GM19397 (cell line): Measurements from ENCODE around the gene EMX2.

Source experiments
- ATAC-seq: cut with Tn5 transposase; IDR thresholded peaks from one replicate; pipeline ENCODE4 v1.9.1; 2021; ENCODE audit warnings: mild to moderate bottlenecking, moderate library complexity; ENCODE audit not compliant: unreplicated experiment

Gene EMX2

DNA sequence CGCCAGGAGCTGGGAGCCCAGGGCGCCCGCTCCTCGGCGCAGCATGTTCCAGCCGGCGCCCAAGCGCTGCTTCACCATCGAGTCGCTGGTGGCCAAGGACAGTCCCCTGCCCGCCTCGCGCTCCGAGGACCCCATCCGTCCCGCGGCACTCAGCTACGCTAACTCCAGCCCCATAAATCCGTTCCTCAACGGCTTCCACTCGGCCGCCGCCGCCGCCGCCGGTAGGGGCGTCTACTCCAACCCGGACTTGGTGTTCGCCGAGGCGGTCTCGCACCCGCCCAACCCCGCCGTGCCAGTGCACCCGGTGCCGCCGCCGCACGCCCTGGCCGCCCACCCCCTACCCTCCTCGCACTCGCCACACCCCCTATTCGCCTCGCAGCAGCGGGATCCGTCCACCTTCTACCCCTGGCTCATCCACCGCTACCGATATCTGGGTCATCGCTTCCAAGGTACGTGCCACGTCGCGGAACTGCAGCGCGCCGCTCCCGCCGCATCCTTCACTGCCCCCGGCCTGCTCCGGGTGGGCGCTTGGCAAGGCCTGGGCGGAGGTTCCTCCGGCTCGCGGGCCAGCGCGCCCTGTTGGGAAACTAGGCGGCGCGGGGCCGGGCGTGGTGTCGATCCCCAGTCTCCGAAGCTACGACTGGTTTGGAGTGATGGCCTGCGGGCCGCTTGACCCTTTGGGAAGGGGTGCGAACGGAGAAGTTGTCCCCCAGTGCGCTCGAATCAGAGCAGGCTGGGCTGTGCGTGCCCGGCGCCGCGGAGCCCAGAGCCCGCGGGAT, 868 bp downstream of the EMX2 start:
- no peak for ATAC-seq

DNA sequence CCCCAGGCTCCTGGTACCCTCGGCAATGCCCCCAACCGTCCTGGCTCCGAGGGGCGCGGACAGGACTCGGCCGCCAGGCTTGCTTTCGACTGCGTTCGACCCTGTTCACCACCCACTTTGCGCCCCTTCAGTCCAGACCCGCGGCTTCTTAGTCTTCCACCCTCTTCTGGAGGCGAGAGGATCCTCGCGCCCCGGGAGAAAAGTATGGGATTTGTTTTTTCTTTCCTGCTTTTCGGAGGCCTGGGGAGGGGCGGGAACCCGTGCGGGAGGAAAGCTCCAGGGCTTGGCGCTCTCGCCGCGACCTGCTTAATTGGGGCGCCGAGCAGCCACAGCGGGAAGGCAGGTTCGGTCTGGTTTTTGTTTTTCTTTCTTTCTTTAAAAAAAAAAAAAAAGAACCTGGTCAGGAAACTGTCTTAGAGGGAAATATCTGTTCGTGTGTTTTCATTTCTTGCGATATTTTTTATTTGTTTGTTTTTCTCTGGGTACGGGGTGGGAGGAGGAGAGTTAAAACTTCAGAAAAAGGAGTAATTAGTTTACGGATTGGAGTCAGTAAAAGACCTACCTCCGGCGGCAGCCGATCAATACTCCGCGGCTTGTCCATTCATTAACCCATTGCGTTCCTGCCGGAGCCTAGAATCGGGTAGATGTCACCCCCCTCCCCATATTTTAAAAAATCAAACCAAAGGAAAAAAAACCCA, 1.6 kb downstream of the EMX2 start:
- ATAC-seq = no peak

DNA sequence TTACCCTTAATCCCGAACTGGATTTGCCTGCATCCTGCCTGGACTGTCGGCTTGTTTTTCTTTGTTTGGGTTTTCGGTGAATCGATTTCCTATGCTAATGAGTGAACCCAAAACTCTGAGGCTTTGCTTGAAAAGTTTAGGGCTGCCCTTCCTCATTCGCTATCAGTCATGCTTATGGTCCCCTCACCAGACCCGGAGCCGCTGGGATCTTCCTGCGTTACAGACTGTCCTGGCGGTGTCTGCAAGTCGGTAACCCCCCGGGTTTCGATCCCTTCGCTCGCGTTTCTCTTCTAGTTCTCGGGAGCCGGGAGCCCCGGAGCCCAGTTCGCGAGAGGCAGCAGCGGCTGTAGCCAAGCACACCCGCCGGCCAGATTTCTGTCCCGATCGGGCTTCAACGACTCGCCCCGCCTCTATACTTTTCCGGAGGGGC, 2.2 kb downstream of the EMX2 start:
- no peak for ATAC-seq

DNA sequence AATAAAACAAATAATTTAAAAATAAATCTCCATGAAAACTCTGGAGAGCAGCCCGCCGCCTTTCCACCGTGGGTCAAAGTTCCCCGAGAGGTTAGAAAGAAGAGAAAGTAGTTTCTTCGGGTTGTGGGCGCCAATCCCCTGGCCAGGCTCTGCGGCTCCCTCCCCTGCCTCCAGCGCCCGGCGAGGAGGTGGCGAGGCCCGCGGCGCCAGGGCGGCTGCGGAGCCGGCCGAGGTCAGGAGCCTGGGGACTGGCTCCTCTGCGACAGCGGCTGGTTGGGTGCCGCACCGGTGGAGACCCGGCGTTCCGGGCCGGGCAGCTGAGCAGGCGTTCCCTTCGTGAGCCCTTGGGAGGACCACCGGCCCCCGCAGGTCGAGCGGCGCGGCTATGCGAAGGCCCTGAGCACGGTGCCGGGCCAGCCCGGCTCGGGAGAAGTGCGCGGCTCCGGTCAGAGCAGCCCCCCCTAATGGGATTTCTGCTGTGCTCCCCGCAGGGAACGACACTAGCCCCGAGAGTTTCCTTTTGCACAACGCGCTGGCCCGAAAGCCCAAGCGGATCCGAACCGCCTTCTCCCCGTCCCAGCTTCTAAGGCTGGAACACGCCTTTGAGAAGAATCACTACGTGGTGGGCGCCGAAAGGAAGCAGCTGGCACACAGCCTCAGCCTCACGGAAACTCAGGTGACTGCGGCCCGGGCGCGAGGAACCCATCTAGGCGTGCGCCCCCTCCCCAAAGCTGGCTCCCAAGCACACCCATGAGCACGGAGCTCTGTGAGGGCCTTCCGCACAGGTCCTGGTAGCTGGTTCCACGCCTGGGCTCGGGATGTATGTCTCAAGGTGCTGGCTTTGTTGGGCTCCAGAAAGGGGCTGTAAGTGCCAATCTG, 2.8 kb downstream of the EMX2 start:
- no peak for ATAC-seq

DNA sequence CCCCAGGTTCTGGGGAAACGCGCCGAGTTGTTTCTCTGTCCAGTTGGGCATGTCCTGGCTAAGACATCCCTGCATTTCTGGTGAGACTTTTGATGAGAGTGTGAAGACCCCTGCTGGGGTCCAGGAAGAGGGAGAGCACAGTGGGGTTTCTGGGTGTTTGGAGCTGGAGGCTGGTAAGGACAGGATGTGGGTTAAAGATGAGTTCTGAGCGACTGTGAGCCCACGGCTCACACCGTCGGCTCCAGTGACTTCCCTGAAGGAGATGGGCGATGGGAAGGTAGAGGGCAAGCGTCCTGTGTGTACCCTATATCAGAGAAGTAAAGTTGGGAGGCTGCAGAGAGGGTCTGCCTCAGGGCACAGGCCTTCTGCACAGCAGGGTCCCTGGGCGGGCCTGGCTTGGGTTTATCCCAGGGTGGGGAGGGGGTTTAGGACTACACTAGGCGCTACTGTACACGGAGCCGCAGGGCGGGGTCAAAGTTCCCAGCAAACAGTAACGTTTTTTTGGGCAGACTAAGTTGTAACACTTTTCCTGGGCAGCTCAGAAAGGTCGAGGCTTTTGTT, 3.6 kb downstream of the EMX2 start:
- no peak for ATAC-seq

DNA sequence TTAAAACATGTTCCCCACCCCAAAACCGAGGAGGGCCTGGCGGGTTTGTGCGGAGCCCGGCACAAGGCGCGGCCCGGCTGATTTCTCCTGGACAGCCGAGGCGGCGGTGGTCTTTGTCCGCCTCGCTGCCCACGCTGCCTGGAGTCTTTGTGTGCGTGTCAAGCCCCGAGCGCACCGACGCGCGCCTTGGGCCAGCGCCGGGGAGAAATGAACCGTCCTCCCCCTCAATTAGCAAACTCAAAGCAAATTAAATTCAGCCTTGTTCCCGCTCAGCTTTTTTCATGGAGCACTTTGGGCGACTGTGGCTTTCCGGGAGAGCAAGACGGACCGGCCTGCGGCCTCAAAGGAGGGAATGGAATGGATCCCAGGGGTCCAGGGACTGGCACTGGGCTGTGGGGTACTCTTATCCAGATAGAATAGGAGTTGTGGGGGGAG, 4.1 kb downstream of the EMX2 start:
- ATAC-seq = no peak

DNA sequence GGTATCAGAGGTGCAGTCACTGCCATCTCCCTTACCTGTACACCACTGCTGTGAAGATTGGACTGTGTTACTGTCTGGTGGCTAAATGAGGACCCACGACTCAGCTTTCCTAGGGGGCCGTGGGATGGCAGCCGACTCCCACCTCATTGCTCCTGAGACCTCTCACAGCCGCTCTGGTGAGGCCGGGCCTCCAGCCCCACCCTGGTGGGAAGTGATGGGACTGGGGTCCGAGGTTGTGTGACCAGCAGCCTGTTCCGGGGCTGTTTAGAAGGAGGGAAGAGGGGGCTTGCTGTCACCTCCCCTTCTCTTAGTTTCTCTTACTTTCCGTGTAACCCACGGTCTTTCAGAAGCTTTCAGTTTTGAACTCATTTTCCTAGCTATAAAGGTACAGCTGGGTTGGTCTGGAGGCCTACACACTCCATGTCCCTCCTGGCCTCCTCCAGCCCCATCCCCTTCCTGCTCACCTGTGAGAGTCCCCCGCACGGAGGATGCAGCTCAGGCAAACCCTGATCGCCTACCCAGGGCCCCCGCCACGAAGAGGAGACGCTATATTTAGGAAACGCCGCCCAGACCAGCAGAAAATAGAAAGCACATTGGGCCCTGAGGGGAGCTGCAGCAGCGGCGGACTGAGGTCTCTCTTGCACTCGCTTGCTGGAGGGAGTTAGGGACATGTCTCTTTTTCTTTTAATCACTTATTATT, 4.6 kb downstream of the EMX2 start:
- no peak for ATAC-seq

DNA sequence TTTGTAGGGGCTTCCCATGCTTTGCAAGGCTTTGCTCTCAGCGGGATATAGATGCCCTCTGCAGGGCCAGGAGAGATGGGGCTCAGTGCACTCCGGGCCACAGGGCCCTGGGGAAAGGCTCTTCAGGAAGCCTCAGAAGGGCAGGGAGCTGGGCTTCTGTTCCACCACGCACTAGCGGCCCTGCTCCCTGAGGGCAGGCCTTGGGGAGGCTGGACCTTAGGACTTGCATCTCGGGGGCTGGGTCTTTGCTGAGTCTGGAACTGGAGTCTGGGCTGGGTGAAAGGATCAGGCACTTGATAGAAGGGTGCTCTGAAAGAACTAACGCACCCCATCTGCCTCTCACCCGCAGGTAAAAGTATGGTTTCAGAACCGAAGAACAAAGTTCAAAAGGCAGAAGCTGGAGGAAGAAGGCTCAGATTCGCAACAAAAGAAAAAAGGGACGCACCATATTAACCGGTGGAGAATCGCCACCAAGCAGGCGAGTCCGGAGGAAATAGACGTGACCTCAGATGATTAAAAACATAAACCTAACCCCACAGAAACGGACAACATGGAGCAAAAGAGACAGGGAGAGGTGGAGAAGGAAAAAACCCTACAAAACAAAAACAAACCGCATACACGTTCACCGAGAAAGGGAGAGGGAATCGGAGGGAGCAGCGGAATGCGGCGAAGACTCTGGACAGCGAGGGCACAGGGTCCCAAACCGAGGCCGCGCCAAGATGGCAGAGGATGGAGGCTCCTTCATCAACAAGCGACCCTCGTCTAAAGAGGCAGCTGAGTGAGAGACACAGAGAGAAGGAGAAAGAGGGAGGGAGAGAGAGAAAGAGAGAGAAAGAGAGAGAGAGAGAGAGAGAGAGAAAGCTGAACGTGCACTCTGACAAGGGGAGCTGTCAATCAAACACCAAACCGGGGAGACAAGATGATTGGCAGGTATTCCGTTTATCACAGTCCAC, 5.4 kb downstream of the EMX2 start:
- ATAC-seq = no peak

DNA sequence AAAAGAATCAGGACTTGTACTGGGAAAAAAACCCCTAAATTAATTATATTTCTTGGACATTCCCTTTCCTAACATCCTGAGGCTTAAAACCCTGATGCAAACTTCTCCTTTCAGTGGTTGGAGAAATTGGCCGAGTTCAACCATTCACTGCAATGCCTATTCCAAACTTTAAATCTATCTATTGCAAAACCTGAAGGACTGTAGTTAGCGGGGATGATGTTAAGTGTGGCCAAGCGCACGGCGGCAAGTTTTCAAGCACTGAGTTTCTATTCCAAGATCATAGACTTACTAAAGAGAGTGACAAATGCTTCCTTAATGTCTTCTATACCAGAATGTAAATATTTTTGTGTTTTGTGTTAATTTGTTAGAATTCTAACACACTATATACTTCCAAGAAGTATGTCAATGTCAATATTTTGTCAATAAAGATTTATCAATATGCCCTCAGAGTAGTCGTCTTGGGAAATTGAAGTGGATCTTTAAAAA, 6.6 kb downstream of the EMX2 start:
- ATAC-seq = no peak

DNA sequence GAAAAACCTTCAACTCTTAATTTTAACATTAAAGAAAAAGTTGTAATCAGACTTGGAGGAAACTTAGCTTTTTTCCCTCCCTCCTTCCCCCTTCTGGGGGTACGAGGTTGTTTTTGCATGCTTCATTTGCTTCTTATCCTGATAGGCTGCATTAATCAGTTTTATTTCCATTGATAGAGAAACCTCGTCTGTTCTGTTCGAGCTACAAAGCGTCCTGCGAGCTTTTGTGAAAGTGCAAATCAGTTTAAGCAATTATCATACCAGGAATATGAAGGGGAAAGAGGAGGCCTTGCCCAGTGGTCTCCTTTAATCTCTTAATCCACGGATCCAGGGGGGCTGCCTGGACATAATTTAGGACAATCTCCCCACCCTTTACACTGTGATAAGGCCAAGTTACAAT, 7.5 kb downstream of the EMX2 start:
- ATAC-seq = no peak

DNA sequence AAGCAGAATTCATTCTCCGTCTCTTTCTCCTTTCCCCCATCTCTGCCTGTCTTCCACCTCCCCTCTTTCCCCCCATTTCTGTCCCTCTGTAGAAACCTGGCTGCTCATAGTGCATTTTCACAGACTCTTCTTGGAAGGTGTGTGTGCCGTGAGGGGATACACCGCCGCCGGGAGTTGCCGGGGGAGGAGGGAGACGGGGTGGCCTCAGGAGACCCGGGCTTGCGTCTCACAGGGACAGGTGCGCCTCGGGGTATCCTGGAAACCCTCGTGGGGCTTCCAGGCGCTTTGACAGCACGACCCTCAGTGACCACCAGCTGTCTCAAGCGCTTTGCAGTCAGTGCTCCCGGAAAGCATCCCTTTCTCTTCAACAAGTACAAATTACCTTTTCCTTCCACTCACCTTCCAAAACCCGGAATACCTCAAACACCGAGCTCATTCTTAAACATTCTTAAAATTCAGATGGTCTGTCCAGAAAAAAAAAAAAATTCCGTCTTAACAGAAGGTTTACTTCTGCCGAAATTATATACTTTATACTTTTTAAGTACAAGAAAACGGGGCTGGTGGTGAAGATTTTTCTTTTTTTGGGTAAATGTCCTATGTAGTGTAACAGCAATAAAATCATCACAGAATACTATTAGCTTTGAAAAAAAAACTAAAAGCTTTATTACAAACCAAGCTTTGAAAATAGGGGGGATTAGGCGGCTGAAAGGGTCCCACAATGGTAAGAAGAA, 8.2 kb downstream of the EMX2 start:
- ATAC-seq = no peak

DNA sequence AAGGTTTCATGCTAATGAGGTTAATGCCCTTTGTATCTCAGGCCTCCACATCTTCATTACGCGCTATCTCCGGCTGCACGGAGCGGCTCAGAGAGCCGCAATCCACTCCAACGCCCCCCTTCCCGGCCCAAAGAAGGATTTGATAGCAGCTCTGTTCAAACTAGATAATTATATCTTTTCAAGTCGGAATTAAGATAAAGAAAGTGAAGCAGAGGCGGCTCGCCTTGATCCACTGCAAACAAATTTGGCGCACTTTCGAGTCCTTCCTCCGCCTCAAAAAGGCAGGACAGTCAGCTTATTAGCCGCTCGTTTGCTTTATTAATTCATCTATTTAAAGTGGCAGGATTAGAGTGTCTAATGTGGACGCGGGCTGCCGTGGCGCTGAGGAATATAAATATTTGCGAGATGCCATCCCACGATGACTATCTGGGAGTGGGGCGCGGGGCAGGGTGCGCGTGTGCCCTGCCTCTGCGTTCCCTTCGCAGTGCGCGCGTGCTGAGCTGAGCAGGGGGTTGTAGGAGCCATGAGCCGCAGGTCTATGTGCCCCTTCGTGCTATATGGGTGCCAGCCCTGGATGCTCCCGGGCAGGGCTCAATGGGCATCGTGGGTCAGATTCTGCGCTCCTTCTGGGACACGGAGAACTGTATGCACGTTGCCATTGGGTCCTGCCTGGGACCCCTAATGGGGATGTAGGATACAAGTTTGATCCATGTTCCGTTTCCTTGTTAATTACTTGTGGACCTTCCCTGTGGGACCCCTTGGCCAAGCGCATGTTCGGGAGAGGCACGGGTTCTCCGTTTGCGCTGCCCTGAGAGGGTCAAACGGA, 9.0 kb downstream of the EMX2 start:
- no peak for ATAC-seq

DNA sequence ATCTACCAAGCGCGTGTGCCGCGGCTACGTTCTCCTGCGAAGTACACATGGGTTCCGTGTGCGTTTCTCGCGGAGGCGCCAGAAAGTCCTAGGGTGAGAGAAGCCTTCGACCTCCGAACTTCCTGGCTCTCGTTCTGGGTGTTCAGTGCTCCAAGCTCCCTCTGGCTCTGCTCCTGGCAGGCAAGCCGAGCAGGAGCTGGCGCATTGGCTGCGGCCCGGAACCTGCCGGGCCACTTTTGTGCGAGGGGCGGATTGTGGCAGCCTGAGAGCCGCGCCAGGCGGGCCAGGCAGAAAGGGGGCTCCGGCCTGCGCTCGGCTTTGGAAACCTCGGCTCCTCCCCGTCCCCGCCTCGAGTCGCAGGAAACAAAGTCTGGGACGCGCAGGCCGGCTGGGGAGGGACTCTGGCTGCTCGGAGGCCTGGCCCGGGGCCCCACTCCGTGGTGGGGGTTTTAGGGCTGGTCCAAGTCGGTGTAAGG, 9.6 kb downstream of the EMX2 start:
- ATAC-seq = no peak

DNA sequence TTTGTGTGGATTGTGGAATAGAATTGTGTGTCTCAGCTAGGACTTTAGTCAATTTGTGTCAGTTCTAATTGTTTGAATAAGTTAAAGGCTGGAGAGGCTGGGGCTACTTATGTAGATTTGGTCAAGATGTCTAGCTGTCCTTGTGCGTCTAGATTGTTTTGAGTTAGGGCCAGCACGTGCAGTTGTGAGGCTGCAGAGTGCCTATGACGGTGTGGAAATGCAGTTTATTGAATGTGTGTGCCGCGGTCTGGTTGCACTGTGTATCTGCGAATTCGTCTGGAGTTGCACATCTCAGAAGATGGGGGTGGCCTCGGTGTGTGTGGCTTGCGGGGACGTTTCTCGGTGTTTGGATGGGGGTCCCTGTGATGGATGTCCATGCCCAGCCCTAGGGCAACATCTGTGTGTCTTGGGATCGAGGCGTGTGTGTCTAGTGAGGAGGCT, 10.2 kb downstream of the EMX2 start:
- no peak for ATAC-seq

DNA sequence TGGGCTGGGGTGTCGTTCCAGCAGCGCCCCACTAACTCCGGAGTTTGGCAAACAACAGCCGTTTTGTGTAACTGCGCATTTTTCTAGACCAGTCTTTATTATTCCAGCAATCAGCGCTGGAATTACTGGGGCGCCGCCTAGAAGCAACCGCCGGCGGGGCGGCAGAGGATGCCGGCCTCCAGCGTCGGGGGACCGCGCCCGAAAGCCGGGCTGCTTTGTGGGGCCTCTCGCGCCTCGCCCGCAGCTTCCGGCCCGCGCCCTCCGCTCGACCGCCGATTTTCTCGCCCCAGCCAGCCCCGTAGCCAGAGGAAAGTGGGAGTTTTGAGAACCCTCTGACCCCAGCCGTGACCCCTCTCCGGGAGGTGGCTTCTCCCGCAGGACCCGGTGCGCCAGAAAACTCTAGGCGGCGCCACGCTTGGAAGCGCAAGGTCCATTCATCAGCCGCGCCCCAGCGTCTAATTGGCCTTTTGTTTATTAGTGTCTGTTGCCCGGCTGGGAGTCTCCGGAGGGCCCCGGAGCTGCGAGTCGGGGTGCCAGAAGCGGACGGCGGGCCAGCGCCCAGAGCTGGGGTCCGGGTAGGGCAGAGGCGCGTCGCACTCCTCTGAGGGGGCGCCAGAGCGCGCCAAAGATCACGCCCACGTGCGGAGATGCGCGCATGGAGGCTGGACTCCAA, 10.7 kb downstream of the EMX2 start:
- no peak for ATAC-seq

DNA sequence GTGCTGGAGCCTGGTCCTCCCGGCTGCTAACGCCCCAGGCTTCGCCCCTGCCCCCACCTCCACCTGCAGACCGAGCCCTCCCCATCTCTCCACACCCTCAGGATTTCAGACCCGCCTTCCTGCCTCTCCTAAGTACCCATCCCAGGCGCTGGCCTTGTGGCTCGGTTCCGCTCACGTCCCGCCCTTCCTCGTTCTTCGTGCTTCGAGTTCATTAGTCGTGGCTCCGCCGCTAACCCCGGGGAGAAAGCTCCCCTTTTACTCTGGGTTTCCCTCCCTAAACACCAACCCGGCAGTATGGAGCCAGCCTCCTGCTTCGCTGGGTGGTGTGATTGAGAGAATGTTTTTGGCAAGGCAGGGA, 11.2 kb downstream of the EMX2 start:
- no peak for ATAC-seq

DNA sequence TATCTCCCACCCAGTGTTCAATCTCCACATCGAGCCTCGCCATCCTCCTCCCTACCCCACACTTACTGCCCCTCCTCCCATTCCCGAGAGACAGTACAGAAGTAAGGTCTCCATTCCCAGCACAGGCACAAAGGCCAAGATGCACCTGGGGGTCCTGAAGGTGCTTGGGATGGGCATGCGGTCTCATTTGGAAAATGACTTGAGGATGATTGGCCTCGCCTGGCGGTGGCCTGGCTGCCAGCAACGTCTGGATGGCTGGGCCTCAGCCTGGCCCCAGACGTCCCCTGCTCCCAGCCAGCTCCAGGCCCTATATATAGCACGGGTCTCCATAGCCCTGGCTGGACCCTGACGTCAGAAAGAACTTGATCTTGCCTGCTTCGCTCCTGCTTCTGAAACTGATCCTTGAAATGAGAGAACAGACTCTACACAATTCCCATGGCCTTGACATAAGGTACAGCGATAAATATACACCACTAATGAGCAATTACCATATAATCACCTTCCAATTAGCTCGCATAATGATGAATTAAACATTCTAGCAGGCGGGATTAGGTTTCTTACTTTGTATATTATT, 11.8 kb downstream of the EMX2 start:
- ATAC-seq = no peak
